ENCODE results near the gene PTGDR.

The PTGDR gene

GRCh38 chr14:52267501-52268278 is at the start of gene PTGDR:
PTGDR (plus strand) TSS chr14:52267698; CDS start chr14:52267815, 117 bp downstream.
- peak; percentile 21 to 25 for DNase-seq

- no peak for DNase-seq
Measured at GRCh38 chr14:52219488-52220084, 47.9 kb upstream of the PTGDR start.

- no peak for DNase-seq
Measured at GRCh38 chr14:52220924-52221811, 46.3 kb upstream of the PTGDR start.

GRCh38 chr14:52222901-52223300 is 44.6 kb upstream of the PTGDR start:
- no peak for DNase-seq

- DNase-seq = no peak
Measured at GRCh38 chr14:52227619-52228222, 39.8 kb upstream of the PTGDR start.

GRCh38 chr14:52233693-52234092 is 33.8 kb upstream of the PTGDR start:
- no peak for DNase-seq

- no peak for DNase-seq
Measured at GRCh38 chr14:52235434-52235833, 32.1 kb upstream of the PTGDR start.

GRCh38 chr14:52235866-52236510 is 31.5 kb upstream of the PTGDR start:
- no peak for DNase-seq

GRCh38 chr14:52238682-52239081 is 28.8 kb upstream of the PTGDR start:
- no peak for DNase-seq

- no peak for DNase-seq
Measured at GRCh38 chr14:52240623-52241022, 26.9 kb upstream of the PTGDR start.

- no peak for DNase-seq
Measured at GRCh38 chr14:52241087-52241793, 26.3 kb upstream of the PTGDR start.

- DNase-seq = no peak
Measured at GRCh38 chr14:52244328-52244727, 23.2 kb upstream of the PTGDR start.

GRCh38 chr14:52244997-52245396 is 22.5 kb upstream of the PTGDR start:
- DNase-seq = no peak

- no peak for DNase-seq
Measured at GRCh38 chr14:52248057-52248456, 19.4 kb upstream of the PTGDR start.

GRCh38 chr14:52251724-52252123 is 15.8 kb upstream of the PTGDR start:
- DNase-seq = no peak

- DNase-seq = no peak
Measured at GRCh38 chr14:52253503-52253902, 14.0 kb upstream of the PTGDR start.

GRCh38 chr14:52254086-52254485 is 13.4 kb upstream of the PTGDR start:
- no peak for DNase-seq

GRCh38 chr14:52258783-52259182 is 8.7 kb upstream of the PTGDR start:
- no peak for DNase-seq

- DNase-seq = no peak
Measured at GRCh38 chr14:52259434-52259833, 8.1 kb upstream of the PTGDR start.

GRCh38 chr14:52262600-52262999 is 4.9 kb upstream of the PTGDR start:
- no peak for DNase-seq

GRCh38 chr14:52263190-52263589 is 4.3 kb upstream of the PTGDR start:
- DNase-seq = no peak

- no peak for DNase-seq
Measured at GRCh38 chr14:52265253-52265652, 2.2 kb upstream of the PTGDR start.
